NCI-H526 treated with DMSO at 0.1 percent for 48 hours (cell line): Measurements from ENCODE around the gene SLC31A2.

Experiments used
- DNase-seq: peaks from one replicate; lab custom pipeline; 2025; lab: John Stamatoyannopoulos, UW

The SLC31A2 gene

DNA sequence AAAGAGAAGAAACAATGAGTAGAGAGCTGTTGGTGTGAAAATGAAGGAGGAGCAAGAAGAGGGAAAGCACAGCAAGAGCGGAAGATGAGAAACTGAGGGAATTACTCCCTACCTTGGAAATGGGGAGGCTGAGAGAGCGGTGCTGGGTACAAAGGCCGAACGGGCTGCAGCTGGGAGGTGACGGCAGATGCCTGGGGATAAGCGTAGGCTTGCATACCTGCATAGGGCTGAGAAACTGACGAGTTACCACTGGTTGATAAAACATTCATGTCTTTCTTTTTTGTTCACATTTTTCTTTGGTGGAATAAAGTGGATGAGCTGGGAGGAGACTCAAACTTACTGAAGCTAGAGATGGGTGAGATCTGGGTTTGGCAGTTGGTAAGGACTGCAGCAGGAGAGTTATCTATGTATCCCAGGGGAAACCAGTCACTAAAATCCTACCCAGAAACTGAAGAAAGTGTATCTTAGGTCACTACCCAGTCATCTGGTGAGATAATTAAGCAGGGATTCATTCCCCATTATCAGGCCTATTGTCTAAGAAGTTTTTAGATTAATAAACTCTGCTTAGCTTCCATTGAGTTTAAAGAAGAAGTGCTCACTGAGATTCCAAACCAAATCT lies 35.4 kb downstream of the SLC31A2 start:
- DNase-seq: no peak

DNA sequence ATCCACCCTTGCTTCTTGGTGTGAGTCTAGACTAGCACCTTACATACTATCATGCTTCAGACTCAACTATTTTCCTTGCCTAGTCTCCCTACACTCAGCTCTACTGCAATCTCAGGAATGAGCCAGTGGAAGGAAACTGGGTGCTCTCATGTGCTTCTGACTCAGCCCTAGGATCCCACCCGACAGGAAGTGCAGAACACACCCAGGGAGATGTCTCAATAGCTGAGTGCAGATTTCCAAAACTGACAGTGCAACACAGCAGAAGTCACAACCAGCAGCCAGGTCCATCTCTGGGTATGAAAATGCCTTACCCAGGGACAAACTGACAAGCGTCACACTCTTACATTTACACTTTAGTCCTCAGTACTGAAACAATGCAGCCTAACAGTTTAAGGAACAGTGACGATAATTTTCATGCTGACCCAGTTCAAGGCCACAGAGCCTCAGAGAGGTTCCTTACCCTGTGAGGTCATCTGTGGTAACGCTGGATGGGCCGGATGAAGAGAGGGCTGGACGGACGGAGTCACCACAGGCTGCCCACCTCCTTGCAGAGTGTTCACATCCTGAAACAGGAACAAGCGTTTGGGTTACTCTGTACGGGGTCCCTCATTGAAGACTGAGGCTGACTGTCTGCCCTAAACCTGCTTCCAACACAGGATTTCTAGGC lies 37.3 kb downstream of the SLC31A2 start:
- DNase-seq: no peak

DNA sequence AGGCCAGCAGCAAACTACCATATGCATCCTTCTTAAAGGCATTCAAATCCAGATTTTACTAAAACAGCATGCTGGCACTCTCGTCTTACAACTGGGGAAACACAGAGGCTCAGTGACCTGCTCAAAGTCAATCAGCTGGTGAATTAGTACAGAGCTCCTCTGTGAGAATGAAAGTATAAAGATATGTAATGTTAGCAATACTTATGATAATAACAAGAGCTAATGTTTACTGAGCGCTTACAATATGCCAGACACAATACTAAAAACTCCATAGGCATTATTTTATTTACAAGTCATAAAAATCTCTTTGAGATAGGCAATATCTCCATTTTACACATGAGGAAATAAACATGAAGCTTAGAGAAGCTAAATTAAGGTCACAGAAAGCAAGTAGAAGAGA lies 41.6 kb downstream of the SLC31A2 start:
- DNase-seq: no peak

DNA sequence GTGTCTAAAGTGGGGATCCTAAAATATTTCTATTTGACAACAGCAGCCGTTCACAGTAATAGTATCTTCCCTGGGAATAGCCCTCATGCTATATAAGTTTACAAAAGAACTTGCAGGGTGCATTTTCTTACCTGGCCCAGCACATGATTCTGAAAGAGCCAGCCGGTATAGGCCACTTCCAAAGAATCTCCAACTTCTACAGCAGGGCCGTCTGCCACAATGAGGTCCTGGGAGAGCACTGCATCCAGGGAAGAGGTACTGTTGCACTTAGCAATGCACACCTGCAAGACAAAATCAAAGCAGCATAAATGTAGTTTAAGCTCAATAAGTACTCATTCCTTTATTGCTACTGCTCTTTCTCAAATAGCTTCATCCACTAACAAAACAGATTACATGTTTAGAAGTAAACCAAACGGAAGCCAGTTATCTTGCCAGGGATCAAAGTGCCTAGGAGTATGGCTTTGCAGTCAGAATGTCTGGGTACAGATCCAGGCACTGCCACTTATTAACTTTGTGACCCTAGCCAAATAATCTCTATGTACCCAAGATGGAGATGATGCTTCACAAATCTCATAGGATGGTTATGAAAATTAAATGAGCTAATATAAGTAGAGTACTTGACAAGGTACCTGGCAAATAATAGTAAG lies 49.0 kb downstream of the SLC31A2 start:
- DNase-seq: no peak

DNA sequence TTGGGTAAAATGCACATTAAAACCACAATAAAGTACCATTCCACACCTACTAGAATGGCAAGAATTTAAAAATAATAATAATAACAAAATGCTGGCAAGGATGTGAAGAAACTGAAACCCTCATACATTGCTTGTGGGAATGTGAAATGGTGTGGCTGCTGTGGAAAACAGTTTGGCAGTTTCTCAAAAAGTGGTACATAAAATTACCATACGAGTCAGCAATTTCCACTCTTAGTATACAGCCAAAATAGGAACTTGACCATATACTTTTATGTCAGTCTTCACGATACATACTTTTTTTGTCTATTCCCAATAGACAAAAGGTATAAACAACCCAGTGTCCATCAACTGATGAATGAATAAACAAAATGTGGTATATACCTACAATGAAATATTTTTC lies 54.6 kb downstream of the SLC31A2 start:
- no peak for DNase-seq

DNA sequence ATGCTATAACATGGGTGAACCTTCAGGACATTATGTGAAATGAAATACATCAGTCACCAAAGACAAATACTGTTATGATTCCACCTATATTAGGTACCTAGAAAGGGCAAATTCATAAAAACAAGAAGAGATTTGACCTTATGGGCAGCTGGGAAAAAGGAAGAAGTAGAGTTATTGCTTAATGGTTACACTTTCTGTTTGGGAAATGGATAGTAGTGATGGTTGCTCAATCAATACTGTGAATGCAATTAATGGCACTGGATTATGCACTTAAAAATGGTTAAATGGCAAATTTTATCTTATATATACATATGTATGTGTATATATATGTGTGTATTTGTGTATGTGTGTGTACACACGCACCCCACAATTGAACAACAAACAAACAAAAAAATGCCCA lies 55.1 kb downstream of the SLC31A2 start:
- DNase-seq: no peak

DNA sequence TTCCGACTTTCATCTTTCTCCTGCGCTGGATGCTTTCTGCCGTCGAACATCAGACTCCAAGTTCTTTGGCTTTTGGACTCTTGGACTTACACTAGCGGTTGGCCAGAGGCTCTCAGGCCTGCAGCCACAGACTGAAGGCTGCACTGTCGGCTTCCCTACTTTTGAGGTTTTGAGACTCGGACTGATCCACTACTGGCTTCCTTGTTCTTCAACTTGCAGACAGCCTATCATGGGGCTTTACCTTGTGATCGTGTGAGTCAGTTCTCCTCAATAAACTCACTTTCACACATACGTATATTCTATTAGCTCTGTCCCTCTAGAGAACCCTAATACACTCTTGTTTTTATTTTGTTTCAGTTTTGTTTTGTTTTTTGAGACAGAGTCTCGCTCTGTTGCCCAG lies 60.0 kb downstream of the SLC31A2 start:
- DNase-seq: no peak
